BJ (cell line): ENCODE results near the gene SMOC2. TPM values are rescaled to one million over a fixed set of nuclear protein-coding genes. Genes with fewer than 3 reads are reported as not detected.

Experiments used
- CTCF ChIA-PET: fragments of 350-600 bp; formaldehyde crosslinking; extraction: SDS; loops from one replicate; lab custom pipeline; 2021; ENCODE audit warnings: antibody characterized with exemption, inconsistent platforms; lab: Yijun Ruan, JAX
- POLR2A ChIA-PET: fragments of 300-600 bp; sonication (Branson Sonifier 250); formaldehyde crosslinking; extraction: SDS; loops from one replicate; lab custom pipeline; 2021; ENCODE audit warnings: antibody characterized with exemption; lab: Charles Lee
- DNase-seq: peaks from one replicate; pipeline ENCODE4 v3.0.0-alpha.2; 2011; ENCODE audit warnings: low read depth
- H3K27me3 ChIP-seq: 2 replicates; pipeline ENCODE4 v1.6.0; 2011; ENCODE audit warnings: low read length; ENCODE audit not compliant: control insufficient read depth, insufficient read depth
- H3K36me3 ChIP-seq: 2 replicates; pipeline ENCODE4 v1.5.1; 2011; ENCODE audit warnings: low read length; ENCODE audit not compliant: control insufficient read depth, insufficient read depth
- H3K4me3 ChIP-seq: 2 replicates; pipeline ENCODE4 v1.5.1; 2011; ENCODE audit warnings: low read depth, mild to moderate bottlenecking, control low read depth, low read length
- polyA plus RNA-seq: library from polyadenylated mRNA; depleted of rRNA; stranded (reverse); fragments of >200 nt; gene quantifications from 2 replicates; pipeline ENCODE4 v1.2.3, GENCODE V29; 2011
- TF ChIP-seq, protein P1 (sequence below): IDR thresholded peaks from 2 replicates; pipeline ENCODE4 v1.5.1; 2011; ENCODE audit warnings: low read depth, mild to moderate bottlenecking, control low read depth, inconsistent platforms, low read length, moderate library complexity; ENCODE audit not compliant: insufficient read depth

Gene SMOC2
- polyA plus RNA-seq, 1 experiment, result not detected

DNA sequence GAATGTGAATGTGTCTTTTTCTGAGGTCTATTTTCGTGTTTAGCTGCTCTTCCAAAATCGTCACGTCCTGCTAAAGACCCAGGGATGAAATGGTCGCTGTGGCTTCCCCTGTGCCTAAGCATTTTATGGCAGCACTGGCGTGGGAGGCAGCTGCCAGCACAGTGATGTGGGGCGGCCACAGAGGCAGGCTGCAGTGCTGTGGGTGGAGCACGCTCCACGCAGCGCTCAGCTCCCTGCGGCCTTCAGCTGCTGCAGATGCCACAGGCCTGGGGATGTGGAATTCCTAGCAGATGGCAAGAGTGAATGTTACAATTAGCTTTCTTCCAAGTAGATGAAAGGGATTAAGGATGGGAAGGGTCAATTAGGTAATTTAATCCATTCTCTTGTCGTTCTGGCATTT is 242.6 kb downstream of the SMOC2 start:
- TF ChIP-seq, protein P1, sequence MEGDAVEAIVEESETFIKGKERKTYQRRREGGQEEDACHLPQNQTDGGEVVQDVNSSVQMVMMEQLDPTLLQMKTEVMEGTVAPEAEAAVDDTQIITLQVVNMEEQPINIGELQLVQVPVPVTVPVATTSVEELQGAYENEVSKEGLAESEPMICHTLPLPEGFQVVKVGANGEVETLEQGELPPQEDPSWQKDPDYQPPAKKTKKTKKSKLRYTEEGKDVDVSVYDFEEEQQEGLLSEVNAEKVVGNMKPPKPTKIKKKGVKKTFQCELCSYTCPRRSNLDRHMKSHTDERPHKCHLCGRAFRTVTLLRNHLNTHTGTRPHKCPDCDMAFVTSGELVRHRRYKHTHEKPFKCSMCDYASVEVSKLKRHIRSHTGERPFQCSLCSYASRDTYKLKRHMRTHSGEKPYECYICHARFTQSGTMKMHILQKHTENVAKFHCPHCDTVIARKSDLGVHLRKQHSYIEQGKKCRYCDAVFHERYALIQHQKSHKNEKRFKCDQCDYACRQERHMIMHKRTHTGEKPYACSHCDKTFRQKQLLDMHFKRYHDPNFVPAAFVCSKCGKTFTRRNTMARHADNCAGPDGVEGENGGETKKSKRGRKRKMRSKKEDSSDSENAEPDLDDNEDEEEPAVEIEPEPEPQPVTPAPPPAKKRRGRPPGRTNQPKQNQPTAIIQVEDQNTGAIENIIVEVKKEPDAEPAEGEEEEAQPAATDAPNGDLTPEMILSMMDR, result no peak
- no peaks in the 10 kb centered on the region for H3K27me3 ChIP-seq
- no peak overlapping the region for H3K4me3 ChIP-seq
- H3K36me3 ChIP-seq, result no peaks in the 10 kb centered on the region
- POLR2A ChIA-PET, result no interaction called here
- no peak for DNase-seq
- CTCF ChIA-PET, result interaction anchor here (0.6 kb wide), 1 partner anchor 786 kb away, joined by 3 read pairs; no protein-coding TSS in a partner anchor

DNA sequence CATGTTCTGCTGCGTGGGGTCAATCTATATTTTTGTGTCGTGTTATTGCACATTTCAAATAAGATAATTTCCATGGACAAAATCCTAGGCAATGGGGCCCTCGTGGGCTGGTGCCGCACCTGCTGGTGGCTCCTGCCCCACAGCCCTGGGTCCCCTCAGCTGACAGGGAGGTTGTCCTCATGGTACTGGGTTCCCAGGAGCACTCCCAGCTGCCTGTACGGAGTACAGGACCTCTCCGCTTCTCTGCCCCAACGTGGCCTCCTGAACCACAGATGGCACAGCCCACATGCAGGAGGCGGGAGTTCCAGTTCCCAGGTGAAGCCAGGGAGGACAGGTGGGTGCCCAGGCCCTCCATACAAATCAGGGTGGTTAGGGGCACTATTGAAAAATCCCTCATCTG is 243.5 kb downstream of the SMOC2 start:
- ChIA-PET POLR2A (no interaction called here), CTCF (no interaction called here)
- TF ChIP-seq, protein P1, result no peak
- Histone ChIP-seq H3K36me3 (no peaks in the 10 kb centered on the region), H3K4me3 (no peak overlapping the region), H3K27me3 (no peaks in the 10 kb centered on the region)
- DNase-seq, result no peak

DNA sequence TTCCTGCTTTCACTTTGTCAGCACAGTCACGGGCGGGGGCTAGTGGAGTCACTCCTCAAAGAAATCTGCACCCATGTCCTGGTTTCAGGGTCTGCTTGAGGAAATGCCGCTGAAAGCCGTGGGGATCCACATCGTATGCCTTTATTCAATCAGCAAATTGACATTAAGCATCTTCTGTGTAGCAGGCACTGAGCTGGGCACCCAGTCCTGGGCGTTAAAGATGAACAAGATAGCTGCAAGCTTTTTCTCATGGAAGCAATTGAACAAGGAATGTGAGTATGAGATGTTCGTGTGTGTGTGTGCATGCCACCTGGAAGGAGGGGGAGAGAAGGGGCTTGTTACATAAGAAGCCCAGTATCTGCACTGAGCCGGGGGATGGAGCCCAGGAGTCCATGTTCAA is 243.9 kb downstream of the SMOC2 start:
- ChIA-PET POLR2A (no interaction called here), CTCF (no interaction called here)
- no peaks in the 10 kb centered on the region for H3K27me3 ChIP-seq
- no peaks in the 10 kb centered on the region for H3K36me3 ChIP-seq
- TF ChIP-seq, protein P1, result no peak
- H3K4me3 ChIP-seq, result no peak overlapping the region
- no peak for DNase-seq

DNA sequence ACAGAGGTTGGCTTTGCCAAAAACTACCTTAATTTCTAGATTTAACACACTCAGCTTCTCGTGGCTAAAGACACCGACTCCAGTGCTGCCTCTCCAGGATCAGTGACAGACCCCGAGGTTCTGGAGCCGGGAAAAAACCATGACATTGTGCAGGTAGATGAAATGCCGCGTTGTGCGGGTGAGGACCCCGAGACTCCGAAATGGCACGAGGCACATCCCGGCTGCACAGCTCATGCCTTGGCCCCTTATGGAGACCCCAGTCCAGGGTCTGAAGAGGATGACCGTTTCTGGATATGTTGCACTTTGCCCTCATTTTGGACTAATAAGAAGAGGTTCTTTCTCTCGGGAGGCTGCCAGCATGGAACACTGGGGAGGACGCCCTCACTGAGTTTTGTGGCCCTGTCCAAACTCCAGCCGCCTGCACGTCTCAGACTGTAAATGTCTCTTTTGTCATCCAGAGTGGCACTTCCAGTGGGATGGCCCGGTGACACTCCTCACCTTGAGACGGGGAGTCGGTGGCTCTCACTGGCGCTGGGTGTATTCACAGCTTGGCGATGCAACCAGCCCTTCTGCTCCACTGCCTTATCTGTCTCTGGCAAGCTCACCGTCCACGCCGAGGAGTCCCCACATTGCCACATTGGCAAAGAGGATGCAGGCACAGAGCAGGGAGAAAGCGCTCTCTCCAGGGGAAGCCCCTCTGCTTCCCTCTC is 245.2 kb downstream of the SMOC2 start:
- TF ChIP-seq, protein P1, result no peak
- no peaks in the 10 kb centered on the region for H3K27me3 ChIP-seq
- DNase-seq, result no peak
- POLR2A ChIA-PET, result no interaction called here
- CTCF ChIA-PET, result no interaction called here
- H3K4me3 ChIP-seq, result no peak overlapping the region
- no peaks in the 10 kb centered on the region for H3K36me3 ChIP-seq

DNA sequence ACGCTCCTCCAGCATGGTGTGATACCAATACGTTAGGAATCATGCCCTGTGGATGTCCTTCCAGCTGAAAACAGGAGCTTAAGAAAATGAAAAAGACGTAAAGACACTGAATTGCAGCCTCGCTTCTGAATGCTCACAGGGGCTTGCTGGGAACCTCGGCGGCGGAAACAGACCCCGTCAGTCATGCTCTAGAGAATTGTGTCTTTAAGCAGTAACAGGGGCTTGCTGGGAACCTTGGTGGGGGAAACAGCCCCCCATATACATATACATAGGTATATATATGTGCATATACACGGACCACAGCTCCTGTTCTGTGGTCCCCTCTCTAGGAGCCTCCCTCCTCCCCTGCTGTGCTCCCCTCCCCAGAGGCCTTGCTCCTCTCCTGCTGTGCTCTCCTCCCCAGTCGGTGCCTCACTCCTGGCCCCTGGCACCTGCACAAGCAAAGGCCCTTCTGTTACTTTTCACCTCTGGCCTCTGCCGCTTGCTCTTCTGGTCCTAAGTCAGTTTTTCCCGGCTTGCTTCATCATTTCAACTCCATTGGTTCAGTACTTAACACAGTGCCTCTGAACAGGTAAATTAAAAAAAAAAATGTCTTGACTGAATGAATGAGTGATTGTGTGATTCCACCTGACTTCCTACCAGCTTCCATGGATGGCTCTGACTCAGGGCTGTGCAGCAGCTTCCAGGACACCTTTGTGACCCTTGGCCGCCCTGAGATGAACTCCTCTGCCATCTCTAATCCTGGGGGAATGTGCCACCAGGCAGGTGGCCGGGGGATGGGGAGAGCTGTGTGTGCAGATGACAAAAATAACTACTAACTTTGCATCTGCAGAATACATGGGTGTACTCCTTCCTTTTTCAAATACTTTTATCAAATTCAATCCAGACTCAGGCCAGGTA is 246.1 kb downstream of the SMOC2 start:
- CTCF ChIA-PET, result no interaction called here
- Histone ChIP-seq H3K4me3 (no peak overlapping the region), H3K27me3 (no peaks in the 10 kb centered on the region), H3K36me3 (no peaks in the 10 kb centered on the region)
- POLR2A ChIA-PET, result no interaction called here
- TF ChIP-seq, protein P1, result no peak
- DNase-seq, result no peak
